ENCODE data around the gene DOK5. TPM values are rescaled to one million over a fixed set of nuclear protein-coding genes. Genes with fewer than 3 reads are reported as not detected.

Gene DOK5
- total and polyA plus RNA-seq, 2 of the 8 experiments (the other 6 are each of a cell fraction or from before 2014, with no cell fraction given) = 8.9 to 15.0 TPM

GRCh38 chr20:54668271-54669039 is 193.1 kb downstream of the DOK5 start:
- CTCF ChIA-PET (ENCODE audit: partially characterized antibody) = interaction anchor here (0.7 to 4.1 kb wide), 9 partner anchors 11 to 564 kb away, joined by 3 to 25 read pairs (median 3); no protein-coding TSS in a partner anchor
- H2BK15ac ChIP-seq (ENCODE audit: low read length) = no peak overlapping the region
- H3K4ac ChIP-seq (replicated peaks; ENCODE audit: insufficient read length, low read depth, low read length) = no peak overlapping the region
- H3K27me3 ChIP-seq (replicated peaks in 1 of 4; ENCODE audit: control insufficient read depth in 3 of 4, extremely low read depth in 1 of 4, insufficient read depth in 3 of 4, low read length in 3 of 4) = peaks cover 0 to 3% (median 0%) of the 10 kb centered on the region in 4 experiments; a peak in 1 of 7 replicates
- no peaks in the 10 kb centered on the region for H3K23me2 ChIP-seq (ENCODE audit: low read depth, low read length)
- H2BK5ac ChIP-seq (ENCODE audit: low read depth, low read length) = no peak overlapping the region
- H4K91ac ChIP-seq (replicated peaks; ENCODE audit: insufficient read length, low read length) = no peak overlapping the region
- FAIRE-seq (peak; percentile 50), DNase-seq (ENCODE audit: low read depth in 1 of 2, low spot score in 2 of 2) (peak in 1 of 2 experiments; percentile 77)
- H2BK20ac ChIP-seq (ENCODE audit: low read length) = no peak overlapping the region
- peak overlapping the region; percentile 85; the same call in 1 of the 2 replicates for H2AFZ ChIP-seq (ENCODE audit: low read length)
- no peaks in the 10 kb centered on the region for H3K36me3 ChIP-seq (ENCODE audit: control insufficient read depth in 2 of 4, insufficient read depth in 4 of 4, low read length in 3 of 4)
- POLR2A ChIA-PET (ENCODE audit: partially characterized antibody) = no interaction called here
- H3K56ac ChIP-seq (replicated peaks; ENCODE audit: insufficient read length, low read depth, low read length) = no peak overlapping the region
- H2BK12ac ChIP-seq (ENCODE audit: low read depth, low read length) = no peak overlapping the region
- no peaks in the 10 kb centered on the region for H3K79me2 ChIP-seq (ENCODE audit: control insufficient read depth in 1 of 2, insufficient read depth in 2 of 2, low read length in 2 of 2)
- WGBS, 2 experiments (ENCODE audit: extremely low coverage in 1 of 2, insufficient coverage in 1 of 2, insufficient read length in 1 of 2, insufficient replicate concordance in 2 of 2, low coverage in 1 of 2, low lambda C conversion rate in 2 of 2, missing lambda C conversion rate in 1 of 2) = 56% methylated on average over 12 of the region's 12 CpGs; no CpG with 5 or more reads in 1 of the 2 experiments
- no peaks in the 10 kb centered on the region; a peak in 2 of 7 replicates for H3K4me1 ChIP-seq (replicated peaks in 1 of 4; ENCODE audit: control insufficient read depth in 3 of 4, insufficient read depth in 4 of 4, low read length in 3 of 4)
- H3K14ac ChIP-seq (ENCODE audit: insufficient read length) = no peak overlapping the region
- H3K18ac ChIP-seq (ENCODE audit: extremely low read depth, low read length) = 0 out of 2 replicates have a peak overlapping the region, but pooled peaks have one; percentile 73
- H4K5ac ChIP-seq (ENCODE audit: insufficient read length, low read depth, low read length) = no peak overlapping the region
- H3K23ac ChIP-seq (ENCODE audit: insufficient read length) = no peak overlapping the region
- no peak overlapping the region for H3K27ac ChIP-seq (ENCODE audit: low read depth, low read length)
- no peaks in the 10 kb centered on the region for H3K79me1 ChIP-seq (ENCODE audit: low read depth, low read length)
- H2AK5ac ChIP-seq (ENCODE audit: low read depth, low read length) = no peak overlapping the region
- H3K4me3 ChIP-seq (ENCODE audit: extremely low read depth in 1 of 4, insufficient read depth in 2 of 4, low read depth in 3 of 4, low read length in 4 of 4) = no peak overlapping the region
- no peak overlapping the region for H2BK120ac ChIP-seq (replicated peaks; ENCODE audit: low read depth, low read length)
- H4K8ac ChIP-seq (ENCODE audit: extremely low read depth, insufficient read depth, low read length) = no peak overlapping the region
- H3K4me2 ChIP-seq (ENCODE audit: insufficient read depth in 1 of 2, low read depth in 2 of 2, low read length in 2 of 2) = no peak overlapping the region
- H3K9me3 ChIP-seq (ENCODE audit: insufficient read depth in 2 of 2, low read depth in 1 of 2, low read length in 1 of 2) = no peaks in the 10 kb centered on the region
- no peak overlapping the region; a peak in 1 of 7 replicates for H3K9ac ChIP-seq (replicated peaks in 1 of 4; ENCODE audit: extremely low read depth in 1 of 4, low read depth in 3 of 4, low read length in 3 of 4)
- H4K20me1 ChIP-seq (replicated peaks in 1 of 2; ENCODE audit: control insufficient read depth in 1 of 2, insufficient read depth in 2 of 2, low read length in 2 of 2) = no peaks in the 10 kb centered on the region
- TF ChIP-seq SIX5 (IDR thresholded peaks at IDR 0.05; ENCODE audit: low read depth, low read length) = no peak
- no peak for TF ChIP-seq HDAC6 (IDR thresholded peaks at IDR 0.05; ENCODE audit: low read depth, low read length)
- TF ChIP-seq POLR2AphosphoS5 (IDR thresholded peaks at IDR 0.05; ENCODE audit: low read depth, low read length) = no peak
- TF ChIP-seq CTCF (IDR thresholded peaks at IDR 0.05; ENCODE audit: control extremely low read depth in 1 of 3, insufficient read depth in 1 of 3, low read depth in 1 of 3, low read length in 3 of 3) = peak; percentile 62 to 68 (median 63)
- TF ChIP-seq RAD21 (IDR thresholded peaks at IDR 0.05 in 1 of 2, conservative IDR thresholded peaks at IDR 0.05 in 1 of 2; ENCODE audit: low read depth in 2 of 2, low read length in 2 of 2) = peak; percentile 65 to 71
- TF ChIP-seq PHF8 (conservative IDR thresholded peaks at IDR 0.05; ENCODE audit: low read depth, low read length) = no peak
- no peak for TF ChIP-seq GABPA (IDR thresholded peaks at IDR 0.05; ENCODE audit: borderline replicate concordance, insufficient read depth, low read length)
- TF ChIP-seq SP2 (IDR thresholded peaks at IDR 0.05; ENCODE audit: low read length) = no peak
- TF ChIP-seq KDM4A (IDR thresholded peaks at IDR 0.05; ENCODE audit: low read depth, low read length, severe bottlenecking) = no peak
